Upper lobe of left lung (tissue), 4 donors: ENCODE data around the gene LRRC73.

Experiments used
- POLR2A ChIP-seq, 4 donors: fragments of 450-650 bp; IDR thresholded peaks; one replicate each; pipeline ENCODE4 v1.5.1; 2016 to 2017; ENCODE audit warnings: antibody characterized with exemption in 4 of 4, mild to moderate bottlenecking in 2 of 4
- TF ChIP-seq, protein P1 (sequence below), 6 experiments: fragments of 450-650 bp in 4 of 6; fragments of 200-600 bp in 2 of 6; sonication (generic) in 2 of 6; IDR thresholded peaks; one replicate each; pipeline ENCODE4 v1.5.1; 2016 to 2019; ENCODE audit warnings: antibody characterized with exemption in 6 of 6

DNA sequence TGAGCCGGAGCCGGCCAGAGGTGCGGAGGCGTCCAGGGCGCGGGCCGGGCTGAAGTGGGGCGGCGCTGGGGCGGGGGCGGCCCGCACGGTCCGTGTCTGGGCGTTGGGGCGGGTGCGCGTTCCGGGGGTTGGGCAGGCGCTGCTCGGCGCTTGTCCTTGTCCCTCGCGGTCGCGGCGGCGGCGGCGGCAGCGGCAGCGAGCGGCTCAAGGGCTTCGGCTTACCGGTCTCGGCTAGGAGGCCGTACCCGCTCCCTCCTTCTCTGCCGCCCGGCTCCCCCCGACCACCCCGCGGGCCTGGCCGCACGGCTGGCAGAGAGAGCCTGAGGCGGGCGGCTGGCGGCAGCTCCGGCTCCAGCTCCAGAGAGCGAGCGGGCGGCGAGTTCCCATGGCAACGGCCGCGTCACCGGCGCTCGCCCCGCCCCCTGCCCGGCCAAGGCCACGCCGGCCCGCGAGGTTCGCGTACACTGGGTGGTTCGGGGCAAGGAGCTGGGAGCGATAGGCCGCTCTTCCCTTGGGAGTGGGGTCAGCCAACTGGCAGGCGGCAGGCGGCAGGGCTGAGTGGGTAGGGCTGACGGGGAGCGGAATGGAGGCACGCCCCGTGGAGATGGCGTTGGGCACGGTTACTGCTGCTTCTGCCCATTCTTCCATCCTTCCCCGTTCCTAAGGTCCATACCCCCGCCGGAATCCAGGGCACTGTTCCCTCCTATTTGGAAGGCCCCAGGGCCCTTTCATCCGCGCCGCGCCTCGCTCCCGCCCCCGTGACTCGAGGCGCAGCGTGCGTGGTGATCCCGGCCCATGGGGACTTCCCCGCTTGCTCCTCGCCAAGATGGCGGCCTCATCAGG lies at the start of gene LRRC73:
- TF ChIP-seq, protein P1, sequence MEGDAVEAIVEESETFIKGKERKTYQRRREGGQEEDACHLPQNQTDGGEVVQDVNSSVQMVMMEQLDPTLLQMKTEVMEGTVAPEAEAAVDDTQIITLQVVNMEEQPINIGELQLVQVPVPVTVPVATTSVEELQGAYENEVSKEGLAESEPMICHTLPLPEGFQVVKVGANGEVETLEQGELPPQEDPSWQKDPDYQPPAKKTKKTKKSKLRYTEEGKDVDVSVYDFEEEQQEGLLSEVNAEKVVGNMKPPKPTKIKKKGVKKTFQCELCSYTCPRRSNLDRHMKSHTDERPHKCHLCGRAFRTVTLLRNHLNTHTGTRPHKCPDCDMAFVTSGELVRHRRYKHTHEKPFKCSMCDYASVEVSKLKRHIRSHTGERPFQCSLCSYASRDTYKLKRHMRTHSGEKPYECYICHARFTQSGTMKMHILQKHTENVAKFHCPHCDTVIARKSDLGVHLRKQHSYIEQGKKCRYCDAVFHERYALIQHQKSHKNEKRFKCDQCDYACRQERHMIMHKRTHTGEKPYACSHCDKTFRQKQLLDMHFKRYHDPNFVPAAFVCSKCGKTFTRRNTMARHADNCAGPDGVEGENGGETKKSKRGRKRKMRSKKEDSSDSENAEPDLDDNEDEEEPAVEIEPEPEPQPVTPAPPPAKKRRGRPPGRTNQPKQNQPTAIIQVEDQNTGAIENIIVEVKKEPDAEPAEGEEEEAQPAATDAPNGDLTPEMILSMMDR (IDR thresholded peaks at IDR 0.05) = no peak
- peak in 2 of 4 donors; percentile 9 to 56 for TF ChIP-seq POLR2A (IDR thresholded peaks at IDR 0.05)
